AG04450 (cell line): ENCODE data around the gene MEPE. TPM values are rescaled to one million over a fixed set of nuclear protein-coding genes. Genes with fewer than 3 reads are reported as not detected.

Experiments
- CTCF ChIA-PET: fragments of 300-600, 350-600 bp; formaldehyde crosslinking; extraction: SDS; loops from one replicate; lab custom pipeline; 2022; ENCODE audit warnings: antibody characterized with exemption, inconsistent platforms; lab: Charles Lee
- POLR2A ChIA-PET: fragments of 350-600 bp; formaldehyde crosslinking; extraction: SDS; loops from one replicate; lab custom pipeline; 2021; ENCODE audit warnings: antibody characterized with exemption, inconsistent platforms; lab: Yijun Ruan, JAX
- DNase-seq: peaks from one replicate; pipeline ENCODE4 v3.0.0-alpha.2; 2011; ENCODE audit warnings: low read depth, low spot score
- H3K27ac ChIP-seq: one replicate; pipeline ENCODE4 v1.5.1; 2012; ENCODE audit warnings: low read depth, low read length, control low read depth
- H3K27me3 ChIP-seq: one replicate; pipeline ENCODE4 v1.6.0; 2012; ENCODE audit warnings: low read length; ENCODE audit not compliant: control insufficient read depth, insufficient read depth
- H3K4me3 ChIP-seq: 2 replicates; pipeline ENCODE4 v1.5.1; 2011; ENCODE audit warnings: mild to moderate bottlenecking, low read depth, low read length, control low read depth
- H3K9me3 ChIP-seq: 2 replicates; pipeline ENCODE4 v1.5.1; 2012; ENCODE audit warnings: low read length; ENCODE audit not compliant: control insufficient read depth, insufficient read depth
- polyA minus RNA-seq: library from RNA; depleted of rRNA, polyadenylated mRNA; stranded (reverse); fragments of >200 nt; gene quantifications from 2 replicates; pipeline ENCODE4 v1.2.3, GENCODE V29; 2011; rRNA and poly(A)+ RNA removed
- polyA plus RNA-seq: library from polyadenylated mRNA; depleted of rRNA; stranded (reverse); fragments of >200 nt; gene quantifications from 2 replicates; pipeline ENCODE4 v1.2.3, GENCODE V29; 2011; rRNA removed
- TF ChIP-seq, protein P1 (sequence below): IDR thresholded peaks from 2 replicates; pipeline ENCODE4 v1.5.1; 2011; ENCODE audit warnings: low read depth, low read length, control low read depth, inconsistent platforms

The MEPE gene, protein sequence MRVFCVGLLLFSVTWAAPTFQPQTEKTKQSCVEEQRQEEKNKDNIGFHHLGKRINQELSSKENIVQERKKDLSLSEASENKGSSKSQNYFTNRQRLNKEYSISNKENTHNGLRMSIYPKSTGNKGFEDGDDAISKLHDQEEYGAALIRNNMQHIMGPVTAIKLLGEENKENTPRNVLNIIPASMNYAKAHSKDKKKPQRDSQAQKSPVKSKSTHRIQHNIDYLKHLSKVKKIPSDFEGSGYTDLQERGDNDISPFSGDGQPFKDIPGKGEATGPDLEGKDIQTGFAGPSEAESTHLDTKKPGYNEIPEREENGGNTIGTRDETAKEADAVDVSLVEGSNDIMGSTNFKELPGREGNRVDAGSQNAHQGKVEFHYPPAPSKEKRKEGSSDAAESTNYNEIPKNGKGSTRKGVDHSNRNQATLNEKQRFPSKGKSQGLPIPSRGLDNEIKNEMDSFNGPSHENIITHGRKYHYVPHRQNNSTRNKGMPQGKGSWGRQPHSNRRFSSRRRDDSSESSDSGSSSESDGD
- polyA plus RNA-seq (not detected in 2 replicates), polyA minus RNA-seq (not detected in 2 replicates)

DNA sequence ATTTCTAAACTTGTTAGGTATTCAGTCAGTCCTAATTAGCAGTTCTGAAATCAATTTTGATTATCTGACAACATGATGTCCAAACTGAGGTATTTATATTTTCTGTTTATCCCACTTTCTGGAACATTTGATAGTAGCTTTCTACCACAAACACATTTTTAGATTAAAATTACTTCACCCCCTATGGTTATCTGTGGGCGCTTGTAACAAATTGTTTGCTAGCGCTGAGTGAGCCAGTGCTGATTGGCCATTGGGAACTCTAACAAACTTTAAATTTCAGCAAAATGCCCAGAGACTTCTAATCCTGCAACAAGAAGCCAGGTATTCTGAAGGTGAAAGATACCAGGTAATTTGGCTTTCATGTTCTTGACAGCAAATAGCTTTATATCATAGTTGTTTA is at the start of gene MEPE:
Gene MEPE (plus strand): TSS at position 301 of the 400 bp plus-strand sequence. CDS start 1,746 bp downstream, outside the sequence.
- no peak for DNase-seq
- Histone ChIP-seq H3K9me3 (no peaks in the 10 kb centered on the region), H3K27ac (no peak within 1 kb of the TSS), H3K27me3 (peaks cover 2% of the 10 kb centered on the region), H3K4me3 (no peak within 1 kb of the TSS)
- TF ChIP-seq, protein P1, sequence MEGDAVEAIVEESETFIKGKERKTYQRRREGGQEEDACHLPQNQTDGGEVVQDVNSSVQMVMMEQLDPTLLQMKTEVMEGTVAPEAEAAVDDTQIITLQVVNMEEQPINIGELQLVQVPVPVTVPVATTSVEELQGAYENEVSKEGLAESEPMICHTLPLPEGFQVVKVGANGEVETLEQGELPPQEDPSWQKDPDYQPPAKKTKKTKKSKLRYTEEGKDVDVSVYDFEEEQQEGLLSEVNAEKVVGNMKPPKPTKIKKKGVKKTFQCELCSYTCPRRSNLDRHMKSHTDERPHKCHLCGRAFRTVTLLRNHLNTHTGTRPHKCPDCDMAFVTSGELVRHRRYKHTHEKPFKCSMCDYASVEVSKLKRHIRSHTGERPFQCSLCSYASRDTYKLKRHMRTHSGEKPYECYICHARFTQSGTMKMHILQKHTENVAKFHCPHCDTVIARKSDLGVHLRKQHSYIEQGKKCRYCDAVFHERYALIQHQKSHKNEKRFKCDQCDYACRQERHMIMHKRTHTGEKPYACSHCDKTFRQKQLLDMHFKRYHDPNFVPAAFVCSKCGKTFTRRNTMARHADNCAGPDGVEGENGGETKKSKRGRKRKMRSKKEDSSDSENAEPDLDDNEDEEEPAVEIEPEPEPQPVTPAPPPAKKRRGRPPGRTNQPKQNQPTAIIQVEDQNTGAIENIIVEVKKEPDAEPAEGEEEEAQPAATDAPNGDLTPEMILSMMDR, result no peak
- ChIA-PET POLR2A (no interaction called here), CTCF (interaction anchor here (1.2 to 1.8 kb wide), 3 partner anchors 16 to 21 kb away, joined by 5 to 6 read pairs (median 5); no protein-coding TSS in a partner anchor)

DNA sequence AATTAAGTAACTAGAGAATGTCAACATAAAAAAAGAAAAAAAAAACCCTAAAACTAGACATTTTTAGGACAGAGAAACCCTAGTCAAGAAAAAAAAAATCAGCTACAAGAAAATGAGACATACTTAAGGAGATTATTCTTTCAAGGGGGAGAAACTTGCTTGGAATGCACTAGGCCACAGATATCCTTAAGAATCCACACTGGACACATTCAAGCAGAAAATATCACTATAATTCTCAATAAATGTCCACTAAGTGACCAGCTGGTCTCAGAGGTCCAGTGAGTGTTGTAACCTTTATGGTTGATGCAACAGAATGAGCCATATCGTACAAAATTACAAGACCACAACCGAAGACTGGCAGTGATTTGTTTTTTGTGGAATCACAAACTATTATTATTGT is 49.0 kb upstream of the MEPE start:
- H3K4me3 ChIP-seq, result no peak overlapping the region
- H3K9me3 ChIP-seq, result peaks cover 2% of the 10 kb centered on the region; the same call in 1 of the 2 replicates
- POLR2A ChIA-PET, result no interaction called here
- TF ChIP-seq, protein P1, result no peak
- CTCF ChIA-PET, result no interaction called here
- DNase-seq, result no peak
- no peaks in the 10 kb centered on the region for H3K27me3 ChIP-seq
- H3K27ac ChIP-seq, result no peak overlapping the region

DNA sequence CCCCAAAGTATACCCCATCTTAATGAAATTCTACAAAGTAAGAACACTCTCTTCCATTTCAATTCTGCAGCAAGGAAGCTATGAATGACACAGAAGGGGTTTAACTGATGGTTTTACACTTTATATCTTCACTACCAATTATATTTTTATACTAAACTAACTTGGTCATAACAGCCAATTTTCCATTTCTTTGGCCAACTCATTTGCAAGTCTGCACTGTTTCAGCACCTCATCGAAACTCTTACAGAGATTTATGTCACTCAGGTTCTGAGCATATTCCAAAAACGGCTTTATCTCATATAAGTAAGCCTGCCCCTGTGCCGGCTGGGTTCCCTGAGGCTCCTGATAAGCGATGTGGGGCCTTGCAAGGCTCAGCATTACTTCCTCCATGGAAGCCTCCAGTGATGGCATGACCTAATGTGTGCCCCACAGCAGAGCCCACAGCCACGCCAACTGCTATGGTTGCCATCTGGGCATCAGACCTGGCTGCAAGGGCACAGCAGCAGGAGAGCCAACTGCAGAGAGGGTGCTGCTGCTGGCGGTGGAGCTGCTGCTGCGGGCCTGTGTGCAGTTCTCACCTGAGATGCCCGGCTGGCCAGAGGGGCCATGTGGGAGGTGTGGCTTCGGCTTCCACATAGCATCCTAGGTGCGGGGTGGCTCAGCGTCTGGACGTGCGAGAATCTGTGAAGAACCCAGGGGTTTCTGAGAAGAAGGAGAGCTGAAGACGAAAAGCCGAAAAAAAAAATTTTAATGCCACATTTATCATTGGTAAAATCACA is 46.8 kb upstream of the MEPE start:
- Histone ChIP-seq H3K4me3 (no peak overlapping the region), H3K27me3 (no peaks in the 10 kb centered on the region), H3K9me3 (peaks cover 2% of the 10 kb centered on the region; the same call in 1 of the 2 replicates), H3K27ac (no peak overlapping the region)
- DNase-seq, result no peak
- TF ChIP-seq, protein P1, result no peak
- ChIA-PET CTCF (no interaction called here), POLR2A (no interaction called here)

DNA sequence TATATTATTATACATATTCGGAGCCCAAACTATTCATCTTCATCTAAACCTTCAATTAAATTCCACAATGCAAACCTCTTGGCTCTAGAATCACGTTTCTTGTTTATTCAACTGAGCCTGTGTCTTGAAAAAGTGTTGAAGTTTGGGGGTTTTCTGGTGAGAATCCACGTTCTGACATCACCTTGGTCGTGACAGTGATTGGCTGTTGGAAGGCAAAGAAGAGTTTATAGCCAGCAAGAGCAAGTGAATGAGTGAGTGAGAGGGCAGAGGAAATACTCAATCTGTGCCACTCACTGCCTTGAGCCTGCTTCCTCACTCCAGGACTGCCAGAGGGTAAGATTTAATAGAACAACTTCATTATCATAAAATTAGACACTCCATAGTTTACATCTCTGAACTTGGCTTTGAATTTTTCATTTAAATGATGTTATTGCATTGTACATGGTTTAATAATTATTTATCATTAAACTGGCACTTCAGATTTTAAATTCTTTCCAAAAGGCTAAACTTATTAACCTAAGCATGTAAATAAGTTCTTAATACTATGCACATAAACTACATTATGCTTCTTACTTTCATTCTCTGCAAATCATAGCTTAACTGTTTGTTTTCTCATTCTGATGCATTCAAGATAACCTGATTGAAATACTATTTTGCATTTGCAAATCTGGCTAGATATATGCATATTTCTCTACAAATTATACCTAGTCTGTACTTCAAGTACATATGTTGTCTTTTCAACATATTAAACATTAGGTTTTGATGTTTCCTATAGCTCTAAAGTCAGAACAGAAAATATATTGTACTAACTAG is 33.3 kb upstream of the MEPE start, which contains the start of gene IBSP:
Gene IBSP (plus strand): TSS at position 254 of the 813 bp plus-strand sequence. CDS start 2,808 bp downstream, outside the sequence.
- no peaks in the 10 kb centered on the region for H3K27me3 ChIP-seq
- DNase-seq, result no peak
- ChIA-PET CTCF (interaction anchor here (0.6 to 1.1 kb wide), 2 partner anchors 39 to 564 kb away, joined by 3 read pairs; no protein-coding TSS in a partner anchor), POLR2A (no interaction called here)
- H3K9me3 ChIP-seq, result no peaks in the 10 kb centered on the region
- no peak within 1 kb of the TSS for H3K4me3 ChIP-seq
- TF ChIP-seq, protein P1, result no peak
- H3K27ac ChIP-seq, result no peak within 1 kb of the TSS
